HG03520 (cell line): ENCODE results near the gene NCEH1.

ENCODE experiments used
- ATAC-seq: cut with Tn5 transposase; IDR thresholded peaks from one replicate; pipeline ENCODE4 v1.9.1; 2021; ENCODE audit warnings: mild to moderate bottlenecking, moderate library complexity; ENCODE audit not compliant: unreplicated experiment

Gene NCEH1

DNA sequence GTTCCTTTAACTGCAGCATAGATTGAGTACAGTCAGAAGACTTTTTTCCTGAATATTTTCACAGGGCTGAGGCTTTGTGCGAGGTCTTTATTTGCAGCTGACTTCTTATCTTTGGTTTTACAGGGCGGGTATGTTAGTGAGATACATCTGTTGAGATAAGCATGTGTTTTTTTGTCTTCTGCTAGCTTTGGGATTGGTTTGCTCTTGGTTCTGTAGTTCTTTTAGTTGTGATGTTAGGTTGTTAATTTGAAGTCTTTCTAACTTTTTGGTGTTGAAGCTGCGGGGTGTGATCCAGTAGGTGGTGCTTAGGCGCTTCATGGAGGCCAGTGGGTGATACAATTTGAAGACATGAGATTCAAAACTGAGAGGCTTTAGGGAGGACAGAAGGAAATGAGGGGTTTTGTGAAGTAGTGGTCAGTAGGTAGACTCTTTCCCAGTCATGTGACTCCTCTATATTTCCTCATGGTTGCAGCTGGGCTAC is 119.7 kb downstream of the NCEH1 start:
- ATAC-seq: no peak

GRCh38 chr3:172586436-172586835 is 124.4 kb downstream of the NCEH1 start:
- ATAC-seq: no peak

DNA sequence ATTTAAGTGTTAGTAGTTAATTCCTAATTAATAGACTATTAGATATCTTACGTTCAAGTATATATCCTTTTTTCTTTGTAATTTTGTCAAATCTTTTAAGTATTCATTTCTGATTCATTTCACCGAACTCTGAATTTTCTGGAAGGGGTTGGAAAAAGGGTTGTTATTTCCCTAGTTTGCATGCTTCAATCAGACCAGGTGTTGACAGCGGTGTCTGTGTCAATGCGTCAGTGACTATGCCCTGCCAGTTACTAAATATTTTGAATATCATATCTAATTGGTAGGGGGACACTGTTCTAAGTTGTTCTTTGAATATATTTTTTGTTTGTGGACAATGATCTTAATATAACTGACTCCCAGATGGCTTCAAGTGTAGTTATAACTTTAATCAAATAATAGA is 124.9 kb downstream of the NCEH1 start:
- no peak for ATAC-seq

GRCh38 chr3:172582712-172583111 is 128.2 kb downstream of the NCEH1 start:
- no peak for ATAC-seq

DNA sequence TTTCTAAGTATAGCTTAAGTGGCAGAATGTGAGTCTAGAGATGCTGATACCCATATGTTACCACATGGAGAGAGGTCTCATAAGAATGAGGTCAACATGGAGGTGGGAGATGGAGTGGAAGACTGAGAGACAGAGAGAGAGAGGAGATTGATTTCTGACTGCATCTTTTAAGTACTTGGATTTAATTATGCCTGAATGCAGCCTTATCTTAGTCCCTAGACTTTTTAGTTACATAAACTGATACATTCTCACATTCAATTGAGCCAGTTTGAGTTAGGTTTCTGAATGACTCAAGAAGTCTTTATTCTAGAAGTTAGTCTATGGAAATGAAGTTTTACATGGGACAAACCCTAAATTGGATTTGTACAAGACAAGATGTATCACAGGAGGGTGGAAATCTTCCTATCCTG is 129.1 kb downstream of the NCEH1 start:
- ATAC-seq: no peak

DNA sequence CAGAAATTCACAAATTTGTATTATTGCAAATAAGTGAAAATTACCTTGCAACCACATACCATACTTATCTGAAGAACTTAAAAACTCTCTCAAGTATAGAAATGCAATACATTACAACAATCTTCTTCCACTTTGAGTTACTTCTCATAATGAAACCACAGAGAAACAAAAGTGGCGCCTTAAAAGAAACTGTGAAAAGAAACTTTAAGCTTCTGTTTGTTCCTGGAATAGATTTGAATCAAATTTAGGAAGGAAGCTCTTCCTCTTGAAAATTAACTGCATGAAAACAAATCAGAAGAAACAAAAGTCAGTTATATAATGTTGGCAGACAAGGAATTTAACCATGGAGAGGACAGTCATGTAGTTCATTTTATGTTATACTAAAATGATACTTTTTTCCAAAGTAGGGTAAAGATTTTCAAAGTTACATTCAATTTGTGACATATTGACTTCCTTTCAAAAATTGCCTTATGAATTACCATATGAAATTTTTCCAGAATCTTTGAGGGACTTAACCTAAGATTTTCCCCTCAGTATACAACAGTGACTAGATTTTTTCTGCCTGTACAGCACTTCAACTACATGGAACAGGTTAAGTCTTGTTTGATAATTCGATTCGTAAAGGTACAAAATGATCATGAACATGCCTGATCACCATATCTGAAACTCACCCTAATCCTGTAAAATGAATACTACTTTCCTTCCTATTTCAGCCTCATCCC is 130.0 kb downstream of the NCEH1 start:
- peak; percentile 62 for ATAC-seq
